ENCODE data around the gene PLCG2.
"Not testable (repeated sequence)": the region's sequence is repeated elsewhere in the genome, so short reads cannot be mapped to it uniquely, and the experiment has no call there.

The PLCG2 gene

GRCh38 chr16:81792828-81793227 is 13.7 kb downstream of the PLCG2 start:
- FAIRE-seq, result no peak

- no peak for FAIRE-seq
Observed at GRCh38 chr16:81795193-81795592, 16.1 kb downstream of the PLCG2 start.

GRCh38 chr16:81796035-81796434 is 16.9 kb downstream of the PLCG2 start:
- FAIRE-seq, result no peak

- FAIRE-seq, result no peak
Observed at GRCh38 chr16:81796583-81797346, 17.7 kb downstream of the PLCG2 start.

GRCh38 chr16:81797443-81797842 is 18.4 kb downstream of the PLCG2 start:
- FAIRE-seq, result no peak

- FAIRE-seq, result no peak
Observed at GRCh38 chr16:81798311-81799137, 19.4 kb downstream of the PLCG2 start.

- no peak for FAIRE-seq
Observed at GRCh38 chr16:81799138-81799504, 20.0 kb downstream of the PLCG2 start.

- FAIRE-seq, result not testable (repeated sequence)
Observed at GRCh38 chr16:81801724-81802123, 22.6 kb downstream of the PLCG2 start.

GRCh38 chr16:81803332-81803731 is 24.2 kb downstream of the PLCG2 start:
- no peak for FAIRE-seq

GRCh38 chr16:81804134-81804610 is 25.1 kb downstream of the PLCG2 start:
- no peak for FAIRE-seq

GRCh38 chr16:81806696-81807095 is 27.6 kb downstream of the PLCG2 start:
- no peak for FAIRE-seq

- no peak for FAIRE-seq
Observed at GRCh38 chr16:81807767-81808358, 28.8 kb downstream of the PLCG2 start.

GRCh38 chr16:81808933-81809480 is 29.9 kb downstream of the PLCG2 start:
- no peak for FAIRE-seq

- no peak for FAIRE-seq
Observed at GRCh38 chr16:81809567-81809966, 30.5 kb downstream of the PLCG2 start.

GRCh38 chr16:81810361-81810760 is 31.3 kb downstream of the PLCG2 start:
- FAIRE-seq, result no peak

- no peak for FAIRE-seq
Observed at GRCh38 chr16:81810894-81811538, 31.9 kb downstream of the PLCG2 start.

GRCh38 chr16:81813648-81814047 is 34.6 kb downstream of the PLCG2 start:
- FAIRE-seq, result no peak

GRCh38 chr16:81814751-81815428 is 35.8 kb downstream of the PLCG2 start:
- FAIRE-seq, result no peak

GRCh38 chr16:81815429-81815766 is 36.3 kb downstream of the PLCG2 start:
- no peak for FAIRE-seq

GRCh38 chr16:81816351-81816750 is 37.3 kb downstream of the PLCG2 start:
- no peak for FAIRE-seq

- FAIRE-seq, result no peak
Observed at GRCh38 chr16:81816793-81817210, 37.7 kb downstream of the PLCG2 start.

- FAIRE-seq, result no peak
Observed at GRCh38 chr16:81817296-81817695, 38.2 kb downstream of the PLCG2 start.

Data from G401.6 (cell line).